Mucosa of descending colon (tissue), 3 donors: ENCODE measurements around the gene C4BPA. TPM values are rescaled to one million over a fixed set of nuclear protein-coding genes. Genes with fewer than 3 reads are reported as not detected.

ENCODE experiments used
- ATAC-seq: fragments of 200-7000 bp; cut with Tn5 transposase; one replicate; pipeline ENCODE4 v1.9.1; 2020; ENCODE audit warnings: mild to moderate bottlenecking, moderate library complexity
- DNase-seq, 3 donors: peaks; one replicate each; pipeline ENCODE4 v3.0.0-alpha.2; 2020
- H3K36me3 ChIP-seq: fragments of 200-600 bp; one replicate; pipeline ENCODE4 v1.8.0; 2021; ENCODE audit warnings: low read depth, mild to moderate bottlenecking
- H3K4me1 ChIP-seq: fragments of 200-600 bp; one replicate; pipeline ENCODE4 v1.8.0; 2021; ENCODE audit warnings: low read depth, mild to moderate bottlenecking
- H3K4me3 ChIP-seq: fragments of 200-600 bp; one replicate; pipeline ENCODE4 v1.8.0; 2021; ENCODE audit warnings: mild to moderate bottlenecking
- H3K9me3 ChIP-seq: fragments of 200-600 bp; one replicate; pipeline ENCODE4 v1.8.0; 2021; ENCODE audit warnings: mild to moderate bottlenecking
- intact Hi-C, 2 donors: fragments of 100-400 bp; cut with DNase I in 1 of 2; cut with micrococcal nuclease in 1 of 2; formaldehyde crosslinking; loops; one replicate each; pipeline versions ENCODE4 v1.11.0 to v1.11.1; 2022; cut with DNase I, micrococcal nuclease
- total RNA-seq, 3 donors: library from RNA; stranded (reverse); fragmentation: NEBNext Ultra II Directional in 2 of 3; extraction: Animal tissue kit (Norgen Biotek cat#: 25700) in 2 of 3; gene quantifications; one replicate each; pipeline versions ENCODE4 v1.2.1 to v1.2.4, GENCODE V29; 2021 to 2023
- TF ChIP-seq, protein P1 (sequence below): fragments of 200-600 bp; IDR thresholded peaks from one replicate; pipeline ENCODE4 v1.8.0; 2022; ENCODE audit warnings: antibody characterized with exemption, mild to moderate bottlenecking
- donor health status: DM: no; HTN: no; CAD: no; lungs with moderate emphysema.
- donor health status: DM: no; HTN: no; CAD: no.
- donor health status: DM: no; HTN: yes; CAD: no.

The C4BPA gene
- total RNA-seq, 3 donors from 2014 or later = 1.5 to 5.9 (median 1.9) TPM

DNA sequence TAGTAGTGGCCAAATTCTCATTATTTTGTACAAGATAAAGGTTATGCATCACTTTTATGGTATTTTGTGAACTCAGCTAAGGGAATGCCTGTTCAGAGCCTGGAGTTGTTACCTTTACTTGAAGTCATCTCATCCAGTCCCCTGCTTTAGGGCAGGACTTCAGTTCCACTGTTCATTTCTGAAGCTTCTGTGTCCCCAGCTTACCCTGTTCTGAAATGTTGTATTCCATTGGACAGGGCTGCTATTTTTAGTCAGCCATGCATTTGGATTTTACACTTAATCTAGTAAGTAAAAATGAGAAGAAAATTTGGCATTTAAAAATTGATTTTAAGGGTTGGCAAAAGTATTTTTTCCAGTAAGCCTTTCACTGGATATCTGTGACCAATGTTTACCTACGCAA, 27.0 kb upstream of the C4BPA start:
- no peaks in the 10 kb centered on the region for H3K36me3 ChIP-seq
- no peaks in the 10 kb centered on the region for H3K9me3 ChIP-seq
- H3K4me1 ChIP-seq = peaks cover 5% of the 10 kb centered on the region
- TF ChIP-seq, protein P1, sequence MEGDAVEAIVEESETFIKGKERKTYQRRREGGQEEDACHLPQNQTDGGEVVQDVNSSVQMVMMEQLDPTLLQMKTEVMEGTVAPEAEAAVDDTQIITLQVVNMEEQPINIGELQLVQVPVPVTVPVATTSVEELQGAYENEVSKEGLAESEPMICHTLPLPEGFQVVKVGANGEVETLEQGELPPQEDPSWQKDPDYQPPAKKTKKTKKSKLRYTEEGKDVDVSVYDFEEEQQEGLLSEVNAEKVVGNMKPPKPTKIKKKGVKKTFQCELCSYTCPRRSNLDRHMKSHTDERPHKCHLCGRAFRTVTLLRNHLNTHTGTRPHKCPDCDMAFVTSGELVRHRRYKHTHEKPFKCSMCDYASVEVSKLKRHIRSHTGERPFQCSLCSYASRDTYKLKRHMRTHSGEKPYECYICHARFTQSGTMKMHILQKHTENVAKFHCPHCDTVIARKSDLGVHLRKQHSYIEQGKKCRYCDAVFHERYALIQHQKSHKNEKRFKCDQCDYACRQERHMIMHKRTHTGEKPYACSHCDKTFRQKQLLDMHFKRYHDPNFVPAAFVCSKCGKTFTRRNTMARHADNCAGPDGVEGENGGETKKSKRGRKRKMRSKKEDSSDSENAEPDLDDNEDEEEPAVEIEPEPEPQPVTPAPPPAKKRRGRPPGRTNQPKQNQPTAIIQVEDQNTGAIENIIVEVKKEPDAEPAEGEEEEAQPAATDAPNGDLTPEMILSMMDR = no peak
- DNase-seq (no peak), ATAC-seq (no peak)
- no peak overlapping the region for H3K4me3 ChIP-seq
- intact Hi-C loops = no loop called here

DNA sequence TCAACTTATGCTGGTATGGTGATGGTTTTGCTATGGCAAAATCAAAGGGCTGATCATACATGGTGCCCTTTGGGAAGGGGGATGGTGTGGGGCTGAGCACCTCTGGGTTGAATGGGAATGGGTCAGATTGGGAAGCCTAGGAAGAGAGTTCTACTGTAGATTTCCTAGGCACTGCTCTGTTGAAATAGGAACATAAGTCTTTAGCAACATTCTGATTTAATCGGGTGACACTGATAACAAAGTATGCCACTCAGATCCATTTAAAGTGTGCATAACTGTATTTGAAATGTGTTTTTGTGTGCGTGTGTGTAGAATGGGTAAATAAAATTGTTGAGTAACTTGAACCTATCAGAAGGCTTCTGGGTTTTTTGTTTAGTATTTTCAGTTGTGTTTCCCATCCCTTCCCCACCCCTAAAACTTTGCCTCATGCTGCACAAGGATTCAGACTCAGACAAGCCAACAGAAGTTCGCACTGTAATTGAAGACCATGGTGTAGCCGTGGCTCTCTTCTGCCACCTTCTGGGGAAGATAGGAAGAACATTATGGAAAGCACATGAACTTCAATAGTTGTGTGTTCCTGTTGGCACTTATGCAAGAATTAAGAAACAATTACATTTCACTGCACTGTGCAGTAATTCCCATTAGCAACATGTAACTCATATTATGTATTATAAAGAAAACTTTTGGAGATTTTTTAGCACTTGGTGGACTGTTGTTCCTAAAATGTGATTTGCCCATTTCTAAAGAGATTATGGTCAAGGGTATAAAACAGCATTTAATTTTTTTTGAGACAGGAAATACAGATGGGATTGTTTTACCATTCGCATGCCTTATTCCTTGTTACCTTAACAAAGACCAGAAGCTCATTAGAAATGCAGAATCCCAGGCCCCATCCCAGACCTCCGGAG, 26.3 kb upstream of the C4BPA start:
- intact Hi-C loops = no loop called here

DNA sequence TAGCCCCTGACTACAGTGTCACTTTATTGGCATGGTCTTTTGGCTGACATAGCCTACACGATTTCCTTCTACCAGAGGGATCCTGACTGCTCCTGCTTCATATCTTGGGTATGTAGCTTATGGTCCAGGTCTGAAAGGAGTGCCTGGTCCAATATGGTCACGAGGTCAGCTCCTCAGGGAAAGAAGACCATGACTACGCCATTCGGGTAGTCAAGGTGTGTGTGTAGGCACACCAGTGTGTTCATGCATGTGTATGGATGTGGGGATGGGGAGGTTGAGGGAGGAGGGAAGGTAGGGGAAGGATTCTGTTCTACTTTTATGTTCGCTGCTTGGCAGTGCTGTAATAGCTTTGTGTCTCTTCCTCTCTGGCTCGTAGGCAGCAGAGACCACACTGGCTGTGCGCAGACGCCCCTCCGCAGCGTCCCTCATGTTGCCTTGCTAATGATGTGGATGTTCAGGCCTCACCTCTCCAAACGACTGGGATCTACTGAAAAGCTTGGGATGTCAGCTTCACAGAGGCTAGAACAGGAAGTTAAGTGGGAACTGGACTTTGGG, 25.4 kb upstream of the C4BPA start:
- DNase-seq (no peak), ATAC-seq (no peak)
- intact Hi-C loops = no loop called here
- H3K9me3 ChIP-seq = no peaks in the 10 kb centered on the region
- no peak overlapping the region for H3K4me3 ChIP-seq
- peaks cover 5% of the 10 kb centered on the region for H3K4me1 ChIP-seq
- H3K36me3 ChIP-seq = no peaks in the 10 kb centered on the region
- TF ChIP-seq, protein P1 = no peak

More for the DNA sequence above, 26.3 kb upstream of the C4BPA start:
- H3K4me3 ChIP-seq = no peak overlapping the region
- TF ChIP-seq, protein P1 = peak; percentile 80
- H3K36me3 ChIP-seq = no peaks in the 10 kb centered on the region
- H3K9me3 ChIP-seq = no peaks in the 10 kb centered on the region
- ATAC-seq (peak; percentile 97), DNase-seq (peak in 1 of 3 donors; percentile 87)
- peaks cover 5% of the 10 kb centered on the region for H3K4me1 ChIP-seq

DNA sequence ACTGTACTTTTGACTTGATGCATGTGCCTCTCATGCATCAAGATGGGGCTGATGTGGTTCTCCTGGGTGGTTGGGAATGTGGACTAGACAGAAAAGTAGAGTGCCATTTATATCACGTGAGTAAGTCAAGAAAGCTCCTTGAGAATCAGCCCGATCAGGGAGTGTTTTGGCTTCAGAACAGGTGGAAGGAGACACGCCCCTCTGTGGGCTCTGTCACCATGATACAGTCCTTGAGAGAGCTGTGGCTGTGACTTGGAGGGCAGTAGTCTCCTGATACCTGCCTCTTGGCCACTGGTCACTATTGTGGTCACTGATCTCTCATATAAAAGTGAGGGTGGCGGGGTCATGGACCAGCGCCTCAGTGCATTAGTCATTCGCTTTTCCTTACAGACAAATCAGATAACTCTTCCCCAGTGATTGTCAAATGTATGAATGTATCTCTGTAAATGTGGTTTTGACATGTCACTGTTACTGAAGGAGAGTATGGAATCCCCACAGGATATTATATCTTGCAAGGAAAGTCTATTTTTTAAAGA, 24.3 kb upstream of the C4BPA start:
- H3K4me3 ChIP-seq = no peak overlapping the region
- no peaks in the 10 kb centered on the region for H3K36me3 ChIP-seq
- no peak for DNase-seq
- H3K4me1 ChIP-seq = peaks cover 5% of the 10 kb centered on the region
- ATAC-seq = no peak
- H3K9me3 ChIP-seq = no peaks in the 10 kb centered on the region
- intact Hi-C loops = loop anchor here in 1 of 2 donors (5.0 kb wide), 1 partner anchor 418 kb away; the partner anchor contains the start of gene CR1
- TF ChIP-seq, protein P1 = no peak

DNA sequence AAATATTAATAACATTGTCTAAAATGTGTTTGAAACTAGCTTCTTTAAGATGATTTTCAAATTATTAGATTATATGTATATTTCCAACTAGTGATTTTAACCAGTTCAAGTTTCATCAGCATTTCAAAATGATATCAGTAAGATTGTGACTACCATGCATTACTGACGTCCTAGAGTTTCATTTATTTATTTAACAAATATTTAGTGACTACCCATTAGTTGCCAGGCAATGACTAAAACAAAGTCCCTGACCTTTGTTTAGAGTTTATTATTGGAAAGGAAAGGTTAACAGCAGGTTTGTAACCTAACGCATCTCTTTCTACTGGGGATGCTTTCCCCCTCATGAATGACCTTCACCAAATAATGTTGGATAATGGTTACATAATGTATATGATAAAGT, 22.9 kb upstream of the C4BPA start:
- Histone ChIP-seq H3K4me1 (peaks cover 5% of the 10 kb centered on the region), H3K9me3 (no peaks in the 10 kb centered on the region), H3K4me3 (no peak overlapping the region), H3K36me3 (no peaks in the 10 kb centered on the region)
- ATAC-seq (no peak), DNase-seq (no peak)
- TF ChIP-seq, protein P1 = no peak
- intact Hi-C loops = loop anchor here in 1 of 2 donors (5.0 kb wide), 1 partner anchor 416 kb away; the partner anchor contains the start of gene CR1
